Germinal center (tissue), 1 donor: ENCODE data around the gene PPFIA2.

Experiments
- DNase-seq: peaks from one replicate; pipeline ENCODE4 v3.0.0; 2012; ENCODE audit warnings: mixed read lengths, low spot score

Gene PPFIA2

GRCh38 chr12:81759190-81760051 is at the start of gene PPFIA2:
PPFIA2 (minus strand) TSS chr12:81759350.
- no peak for DNase-seq

- no peak for DNase-seq
Observed at GRCh38 chr12:81800298-81801148, 41.4 kb upstream of the PPFIA2 start.

- DNase-seq: no peak
Observed at GRCh38 chr12:81798294-81798693, 39.1 kb upstream of the PPFIA2 start.

- no peak for DNase-seq
Observed at GRCh38 chr12:81797100-81797499, 38.0 kb upstream of the PPFIA2 start.

GRCh38 chr12:81792666-81793065 is 33.5 kb upstream of the PPFIA2 start:
- no peak for DNase-seq

- DNase-seq: no peak
Observed at GRCh38 chr12:81779216-81779615, 20.1 kb upstream of the PPFIA2 start.

- DNase-seq: no peak
Observed at GRCh38 chr12:81778719-81779118, 19.6 kb upstream of the PPFIA2 start.

- DNase-seq: no peak
Observed at GRCh38 chr12:81758421-81759189, 545 bp downstream of the PPFIA2 start.

GRCh38 chr12:81757731-81758365 is 1.3 kb downstream of the PPFIA2 start:
- DNase-seq: no peak

GRCh38 chr12:81729781-81730180 is 29.4 kb downstream of the PPFIA2 start:
- no peak for DNase-seq

- no peak for DNase-seq
Observed at GRCh38 chr12:81727391-81727790, 31.8 kb downstream of the PPFIA2 start.

- no peak for DNase-seq
Observed at GRCh38 chr12:81726634-81727033, 32.5 kb downstream of the PPFIA2 start.

GRCh38 chr12:81723361-81723760 is 35.8 kb downstream of the PPFIA2 start:
- DNase-seq: no peak

- no peak for DNase-seq
Observed at GRCh38 chr12:81722004-81722403, 37.1 kb downstream of the PPFIA2 start.

- DNase-seq: no peak
Observed at GRCh38 chr12:81718616-81719015, 40.5 kb downstream of the PPFIA2 start.

GRCh38 chr12:81712536-81712935 is 46.6 kb downstream of the PPFIA2 start:
- DNase-seq: no peak

- no peak for DNase-seq
Observed at GRCh38 chr12:81705586-81705985, 53.6 kb downstream of the PPFIA2 start.

- DNase-seq: no peak
Observed at GRCh38 chr12:81699551-81699950, 59.6 kb downstream of the PPFIA2 start.

GRCh38 chr12:81692008-81692407 is 67.1 kb downstream of the PPFIA2 start:
- no peak for DNase-seq

- DNase-seq: no peak
Observed at GRCh38 chr12:81683881-81684280, 75.3 kb downstream of the PPFIA2 start.

- no peak for DNase-seq
Observed at GRCh38 chr12:81679614-81680013, 79.5 kb downstream of the PPFIA2 start.

- no peak for DNase-seq
Observed at GRCh38 chr12:81670759-81671158, 88.4 kb downstream of the PPFIA2 start.
